Sigmoid colon (tissue), 7 donors: ENCODE measurements around the gene MAP1LC3A. TPM values are rescaled to one million over a fixed set of nuclear protein-coding genes. Genes with fewer than 3 reads are reported as not detected.
A peak's percentile ranks its signal among the peaks of the same experiment; 100 is the strongest.

Source experiments
- DNase-seq: peaks from one replicate; pipeline ENCODE4 v3.0.0-alpha.2; 2019
- H3K27ac ChIP-seq, 4 donors: fragments of 200-600 bp; sonication (generic); one replicate each; pipeline ENCODE4 v1.5.1; 2016 to 2019; ENCODE audit warnings: mild to moderate bottlenecking in 1 of 4
- H3K27me3 ChIP-seq, 3 donors: fragments of 200-600 bp; sonication (generic); one replicate each; pipeline ENCODE4 v1.5.1; 2019; ENCODE audit warnings: mild to moderate bottlenecking in 1 of 3
- H3K36me3 ChIP-seq, 4 donors: fragments of 200-600 bp; sonication (generic); one replicate each; pipeline ENCODE4 v1.5.1; 2016 to 2019
- H3K4me1 ChIP-seq, 4 donors: fragments of 200-600 bp; sonication (generic); one replicate each; pipeline ENCODE4 v1.5.1; 2017 to 2019
- H3K4me3 ChIP-seq, 4 donors: fragments of 200-600 bp; sonication (generic); one replicate each; pipeline ENCODE4 v1.5.1; 2017 to 2019; ENCODE audit warnings: mild to moderate bottlenecking in 2 of 4, moderate library complexity in 1 of 4
- H3K9me3 ChIP-seq, 4 donors: fragments of 200-600 bp in 3 of 4; sonication (generic) in 3 of 4; one replicate each; pipeline versions ENCODE4 v1.5.1 to v1.6.1; 2013 to 2019
- EP300 ChIP-seq, 4 donors: sonication (generic); formaldehyde crosslinking; IDR thresholded peaks; one replicate each; pipeline ENCODE4 v1.6.1; 2017; ENCODE audit warnings: antibody characterized with exemption in 4 of 4
- POLR2A ChIP-seq, 2 donors: fragments of 450-650 bp; IDR thresholded peaks; one replicate each; pipeline ENCODE4 v1.6.1; 2016; ENCODE audit warnings: antibody characterized with exemption in 2 of 2, mild to moderate bottlenecking in 2 of 2, moderate library complexity in 2 of 2
- POLR2AphosphoS5 ChIP-seq, 4 donors: sonication (generic); formaldehyde crosslinking; IDR thresholded peaks; one replicate each; pipeline ENCODE4 v1.6.1; 2017; ENCODE audit warnings: antibody characterized with exemption in 4 of 4
- WGBS, 2 donors: extraction: QIAGEN DNeasy Blood & Tissue Kit; methylation state at CpG; one replicate each; pipeline ENCODE4 v1.1.7; 2013; 5-methylcytosine and 5-hydroxymethylcytosine counted together
- intact Hi-C: fragments of 100-400 bp; cut with DNase I; formaldehyde crosslinking; loops from one replicate; pipeline ENCODE4 v1.15.1; 2023
- polyA plus RNA-seq, 3 donors: library from polyadenylated mRNA; stranded (reverse); fragments of 200-250 nt; gene quantifications; one replicate each; pipeline ENCODE4 v1.2.3, GENCODE V29; 2013
- total RNA-seq, 4 donors: library from RNA; depleted of rRNA; stranded (reverse); fragments of >200 nt; gene quantifications; one replicate each; pipeline ENCODE4 v1.1.0, GENCODE V29; 2016
- TF ChIP-seq, protein P1 (sequence below), 4 experiments: fragments of 450-650 bp in 3 of 4; fragments of 200-600 bp in 1 of 4; IDR thresholded peaks; one replicate each; pipeline ENCODE4 v1.5.1; 2016 to 2019; ENCODE audit warnings: antibody characterized with exemption in 4 of 4, mild to moderate bottlenecking in 3 of 4, moderate library complexity in 2 of 4
- donor health status: healthy with polysubstance abuse.
- donor health status: Bipolar disorder and iron deficiency.
- donor health status: healthy.

Gene MAP1LC3A
- total and polyA plus RNA-seq, 7 donors: 45.5 to 88.1 (median 51.0) TPM

GRCh38 chr20:34559311-34560140 lies 1.0 kb downstream of the MAP1LC3A start:
- intact Hi-C loops: loop anchor here (1.0 to 2.0 kb wide), 3 partner anchors 33 to 145 kb away; partner anchors contain the start of genes DYNLRB1 and TP53INP2
- Histone ChIP-seq H3K27me3 (no peaks in the 10 kb centered on the region), H3K4me3 (peak overlapping the region; percentile 70 to 94 (median 86)), H3K36me3 (no peaks in the 10 kb centered on the region), H3K27ac (peak overlapping the region; percentile 93 to 98 (median 96)), H3K4me1 (peaks cover 0 to 20% (median 11%) of the 10 kb centered on the region in 4 donors), H3K9me3 (no peaks in the 10 kb centered on the region)
- peak; percentile 77 for DNase-seq
- WGBS, 2 donors: 65 to 69% methylated on average over 43 of the region's 43 CpGs
- TF ChIP-seq, protein P1, sequence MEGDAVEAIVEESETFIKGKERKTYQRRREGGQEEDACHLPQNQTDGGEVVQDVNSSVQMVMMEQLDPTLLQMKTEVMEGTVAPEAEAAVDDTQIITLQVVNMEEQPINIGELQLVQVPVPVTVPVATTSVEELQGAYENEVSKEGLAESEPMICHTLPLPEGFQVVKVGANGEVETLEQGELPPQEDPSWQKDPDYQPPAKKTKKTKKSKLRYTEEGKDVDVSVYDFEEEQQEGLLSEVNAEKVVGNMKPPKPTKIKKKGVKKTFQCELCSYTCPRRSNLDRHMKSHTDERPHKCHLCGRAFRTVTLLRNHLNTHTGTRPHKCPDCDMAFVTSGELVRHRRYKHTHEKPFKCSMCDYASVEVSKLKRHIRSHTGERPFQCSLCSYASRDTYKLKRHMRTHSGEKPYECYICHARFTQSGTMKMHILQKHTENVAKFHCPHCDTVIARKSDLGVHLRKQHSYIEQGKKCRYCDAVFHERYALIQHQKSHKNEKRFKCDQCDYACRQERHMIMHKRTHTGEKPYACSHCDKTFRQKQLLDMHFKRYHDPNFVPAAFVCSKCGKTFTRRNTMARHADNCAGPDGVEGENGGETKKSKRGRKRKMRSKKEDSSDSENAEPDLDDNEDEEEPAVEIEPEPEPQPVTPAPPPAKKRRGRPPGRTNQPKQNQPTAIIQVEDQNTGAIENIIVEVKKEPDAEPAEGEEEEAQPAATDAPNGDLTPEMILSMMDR (IDR thresholded peaks at IDR 0.05): no peak
- TF ChIP-seq POLR2A (IDR thresholded peaks at IDR 0.05) (no peak), EP300 (IDR thresholded peaks at IDR 0.05) (no peak)

DNA sequence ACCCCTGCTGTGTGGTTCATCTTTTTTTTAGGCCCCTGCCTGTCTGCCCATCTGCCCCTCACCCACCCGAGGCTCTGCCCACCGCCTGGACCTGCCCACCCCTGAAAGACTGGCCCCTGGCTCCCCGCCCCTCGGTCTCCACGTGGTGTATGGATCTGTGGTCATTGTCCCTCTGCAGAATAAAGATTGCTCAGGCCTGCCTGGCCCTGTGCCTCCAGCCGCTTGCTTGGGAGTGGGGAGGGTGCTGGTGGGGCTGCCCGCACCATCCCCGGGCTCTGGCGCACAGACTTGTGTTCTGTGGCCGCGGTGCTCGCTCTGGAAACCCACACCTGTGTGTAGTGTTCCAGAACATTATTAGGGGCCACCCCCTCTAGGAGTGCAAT lies 1.6 kb downstream of the MAP1LC3A start:
- H3K4me3 ChIP-seq: no peak overlapping the region

DNA sequence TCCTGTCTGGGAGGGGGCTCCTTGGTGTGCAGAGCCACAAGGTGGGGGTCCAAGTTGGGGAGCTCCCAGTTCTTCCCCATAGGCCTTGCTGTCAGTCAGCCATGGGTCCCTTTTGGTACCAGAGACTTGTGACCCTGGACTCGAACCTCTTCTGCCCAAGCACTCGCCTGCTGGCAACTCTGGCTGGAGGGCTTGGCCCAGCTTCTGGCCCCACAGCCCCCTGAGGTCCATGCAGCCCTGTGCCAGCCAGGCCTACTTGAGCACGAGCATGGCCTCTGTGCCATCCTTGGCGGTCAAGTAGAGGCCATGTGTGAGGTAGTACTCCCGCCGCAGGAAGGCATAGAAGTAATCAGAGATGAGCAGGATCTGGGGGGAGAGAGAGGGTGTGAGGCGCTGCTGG lies 2.1 kb downstream of the MAP1LC3A start:
- intact Hi-C loops: no loop called here
- Histone ChIP-seq H3K4me1 (peaks cover 0 to 20% (median 11%) of the 10 kb centered on the region in 4 donors), H3K27ac (peak overlapping the region in 1 of 4 donors; percentile 97), H3K36me3 (no peaks in the 10 kb centered on the region), H3K27me3 (no peaks in the 10 kb centered on the region), H3K4me3 (no peak overlapping the region), H3K9me3 (no peaks in the 10 kb centered on the region)
- TF ChIP-seq, protein P1 (IDR thresholded peaks at IDR 0.05): no peak
- TF ChIP-seq POLR2AphosphoS5 (IDR thresholded peaks at IDR 0.05) (no peak), POLR2A (IDR thresholded peaks at IDR 0.05) (no peak), EP300 (IDR thresholded peaks at IDR 0.05) (no peak)
- no peak for DNase-seq
- WGBS, 2 donors: 92 to 93% methylated on average over 7 of the region's 7 CpGs

More for the DNA sequence above, 1.6 kb downstream of the MAP1LC3A start:
- TF ChIP-seq, protein P1 (IDR thresholded peaks at IDR 0.05): no peak
- no peak for TF ChIP-seq POLR2A (IDR thresholded peaks at IDR 0.05)
- no peak for TF ChIP-seq EP300 (IDR thresholded peaks at IDR 0.05)
- no peak for TF ChIP-seq POLR2AphosphoS5 (IDR thresholded peaks at IDR 0.05)
- DNase-seq: no peak
- H3K9me3 ChIP-seq: no peaks in the 10 kb centered on the region
- H3K4me1 ChIP-seq: peaks cover 0 to 20% (median 11%) of the 10 kb centered on the region in 4 donors
- H3K36me3 ChIP-seq: no peaks in the 10 kb centered on the region
- WGBS, 2 donors: 81 to 83% methylated on average over 12 of the region's 12 CpGs
- no peaks in the 10 kb centered on the region for H3K27me3 ChIP-seq
- intact Hi-C loops: no loop called here
- H3K27ac ChIP-seq: peak overlapping the region; percentile 93 to 98 (median 96)

DNA sequence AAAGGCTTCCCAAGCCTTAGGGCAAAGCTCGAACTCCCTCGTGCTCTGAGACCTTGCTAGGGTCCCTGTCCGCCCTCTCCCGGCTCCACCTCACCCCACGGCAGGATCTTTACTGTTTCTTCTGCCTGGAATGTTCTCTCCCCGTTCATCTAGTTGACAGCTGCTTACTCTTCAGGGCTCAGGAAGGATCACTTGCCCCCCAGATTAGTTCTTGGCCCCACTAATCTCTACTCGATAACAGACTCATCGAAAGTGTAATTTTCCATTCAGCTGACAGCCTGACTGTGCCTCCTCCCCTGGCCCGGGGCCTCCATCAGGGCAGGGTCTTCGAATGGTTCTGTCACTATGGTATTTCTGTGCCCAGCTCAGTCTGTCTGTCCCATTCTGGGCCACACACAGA lies 3.1 kb downstream of the MAP1LC3A start:
- 82 to 86% methylated on average over 10 of the region's 10 CpGs for WGBS, 2 donors

More for the DNA sequence above, 3.1 kb downstream of the MAP1LC3A start:
- intact Hi-C loops: no loop called here
- Histone ChIP-seq H3K27ac (peak overlapping the region in 1 of 4 donors; percentile 23), H3K9me3 (no peaks in the 10 kb centered on the region), H3K27me3 (no peaks in the 10 kb centered on the region), H3K4me3 (no peak overlapping the region), H3K4me1 (peaks cover 0 to 20% (median 11%) of the 10 kb centered on the region in 4 donors), H3K36me3 (no peaks in the 10 kb centered on the region)
- TF ChIP-seq, protein P1 (IDR thresholded peaks at IDR 0.05): no peak
- TF ChIP-seq POLR2A (IDR thresholded peaks at IDR 0.05) (no peak), POLR2AphosphoS5 (IDR thresholded peaks at IDR 0.05) (no peak), EP300 (IDR thresholded peaks at IDR 0.05) (no peak)
- DNase-seq: no peak
